Smooth muscle cell (in vitro differentiated cells): Measurements from ENCODE around the gene TMEM198. TPM values are rescaled to one million over a fixed set of nuclear protein-coding genes. Genes with fewer than 3 reads are reported as not detected.

Source experiments
- DNase-seq: peaks from one replicate; lab custom pipeline; 2025; ENCODE audit not compliant: unreplicated experiment; lab: John Stamatoyannopoulos, UW
- H2AFZ ChIP-seq: fragments of 200-600 bp; sonication (generic); 2 replicates; pipeline ENCODE4 v1.6.0; 2016; ENCODE audit warnings: antibody characterized with exemption, low read depth, mild to moderate bottlenecking
- H3F3A ChIP-seq: fragments of 200-600 bp; sonication (generic); 2 replicates; pipeline ENCODE4 v1.6.0; 2017; ENCODE audit warnings: antibody characterized with exemption, low read depth
- H3K27ac ChIP-seq: fragments of 200-600 bp; sonication (generic); 2 replicates; pipeline ENCODE4 v1.5.1; 2016; ENCODE audit warnings: low read depth, mild to moderate bottlenecking
- H3K27me3 ChIP-seq: fragments of 200-600 bp; sonication (generic); 2 replicates; pipeline ENCODE4 v1.6.1; 2016; ENCODE audit warnings: low read depth, mild to moderate bottlenecking
- H3K36me3 ChIP-seq: fragments of 200-600 bp; sonication (generic); 2 replicates; pipeline ENCODE4 v1.5.1; 2016; ENCODE audit warnings: low read depth
- H3K4me1 ChIP-seq: fragments of 200-600 bp; sonication (generic); 2 replicates; pipeline ENCODE4 v1.5.1; 2016; ENCODE audit warnings: low read depth
- H3K4me2 ChIP-seq: fragments of 200-600 bp; sonication (generic); 2 replicates; pipeline ENCODE4 v1.6.0; 2016; ENCODE audit warnings: mild to moderate bottlenecking
- H3K4me3 ChIP-seq: fragments of 200-600 bp; sonication (generic); 2 replicates; pipeline ENCODE4 v1.5.1; 2016; ENCODE audit warnings: mild to moderate bottlenecking
- H3K79me2 ChIP-seq: fragments of 200-600 bp; sonication (generic); 2 replicates; pipeline ENCODE4 v1.6.0; 2016; ENCODE audit warnings: low read depth, mild to moderate bottlenecking
- H3K9ac ChIP-seq: fragments of 200-600 bp; sonication (generic); 2 replicates; pipeline ENCODE4 v1.6.0; 2016; ENCODE audit warnings: low read depth
- H3K9me3 ChIP-seq: fragments of 200-600 bp; sonication (generic); replicated peaks from 2 replicates; pipeline ENCODE4 v1.5.1; 2016; ENCODE audit warnings: low read depth
- H4K20me1 ChIP-seq: fragments of 200-600 bp; sonication (generic); 2 replicates; pipeline ENCODE4 v1.6.0; 2016; ENCODE audit warnings: low read depth
- CTCF ChIP-seq: fragments of 200-600 bp; sonication (generic); IDR thresholded peaks from 2 replicates; pipeline ENCODE4 v1.5.1; 2017; ENCODE audit warnings: borderline replicate concordance, mild to moderate bottlenecking, antibody characterized with exemption; ENCODE audit not compliant: insufficient read depth, poor library complexity, severe bottlenecking
- WGBS: methylation state at CpG from one replicate; pipeline ENCODE4 v1.1.7; 2016; ENCODE audit warnings: low lambda C conversion rate; 5-methylcytosine and 5-hydroxymethylcytosine counted together
- polyA plus RNA-seq: library from polyadenylated mRNA; unstranded; fragments of >200 nt; fragmentation: Nextera tagmentation; extraction: Ambion mirVana; gene quantifications from 2 replicates; pipeline ENCODE4 v1.2.1, GENCODE V29; 2016
- total RNA-seq: library from RNA; depleted of rRNA; stranded (reverse); fragments of >200 nt; gene quantifications from 2 replicates; pipeline ENCODE4 v1.2.3, GENCODE V29; 2014

The TMEM198 gene
- total and polyA plus RNA-seq, 2 experiments from 2014 or later = 3.3 to 6.9 TPM

- Histone ChIP-seq H3K27me3 (no peaks in the 10 kb centered on the region), H2AFZ (no peak overlapping the region), H3K9ac (no peak overlapping the region), H3K36me3 (no peaks in the 10 kb centered on the region), H3K27ac (no peak overlapping the region), H3K4me3 (no peak overlapping the region), H3F3A (no peaks in the 10 kb centered on the region), H3K4me2 (peak overlapping the region; percentile 93), H3K79me2 (no peaks in the 10 kb centered on the region), H4K20me1 (peaks cover 5% of the 10 kb centered on the region), H3K9me3 (no peaks in the 10 kb centered on the region), H3K4me1 (peaks cover 41% of the 10 kb centered on the region)
- TF ChIP-seq CTCF = peak; percentile 60
- WGBS = 11% methylated on average over 13 of the region's 14 CpGs
- peak; percentile 43 for DNase-seq
Observed at GRCh38 chr2:219521066-219521880, 22.6 kb upstream of the TMEM198 start.

DNA sequence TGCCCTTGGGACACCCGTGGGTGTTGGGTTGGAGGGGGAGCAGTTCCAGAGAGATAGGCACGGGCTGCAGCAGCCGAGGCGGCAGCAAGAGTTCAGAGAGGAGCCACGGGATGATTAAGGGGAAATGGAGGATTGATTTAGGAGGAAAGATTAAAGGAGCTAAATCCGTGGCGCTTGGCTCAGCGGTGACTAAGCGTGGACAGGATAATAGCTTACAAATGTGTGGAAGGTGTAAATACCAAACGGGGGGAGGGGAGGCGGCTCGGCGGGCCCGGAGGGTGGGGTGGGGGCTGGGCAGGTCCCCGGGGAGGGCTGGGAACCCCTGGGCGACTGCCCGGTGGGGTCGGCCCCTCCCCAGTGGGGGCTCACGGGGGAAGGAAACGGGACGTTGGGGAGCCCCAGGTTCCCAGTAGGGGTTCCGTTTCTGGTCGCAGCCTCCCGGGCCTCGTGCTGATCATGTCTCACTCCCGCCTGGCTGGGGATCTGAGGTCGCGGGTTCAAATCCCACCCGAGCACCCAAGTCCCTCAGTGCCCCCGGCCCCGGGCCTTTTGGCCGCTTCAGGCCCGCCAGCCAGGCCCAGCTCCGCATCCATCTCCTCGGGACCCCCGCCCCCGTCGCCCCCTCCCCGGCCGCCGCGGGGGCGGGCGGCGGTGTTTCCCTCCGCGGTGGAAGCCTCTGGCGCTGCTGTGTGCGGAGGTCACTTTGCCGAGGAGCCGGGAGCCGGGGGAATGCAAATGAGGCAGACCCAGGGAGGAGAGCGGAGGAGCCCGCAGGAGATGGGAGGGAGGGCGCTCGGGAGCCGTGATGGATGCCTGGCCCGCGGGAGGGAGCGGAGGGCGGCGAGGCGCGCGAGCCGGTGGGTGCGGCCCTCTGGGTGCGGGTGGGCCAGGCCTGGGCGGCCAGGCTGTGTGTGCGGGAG is 21.5 kb upstream of the TMEM198 start:
- Histone ChIP-seq H2AFZ (no peak overlapping the region), H3K9me3 (no peaks in the 10 kb centered on the region), H3K36me3 (no peaks in the 10 kb centered on the region), H3K9ac (no peak overlapping the region), H3K27ac (no peak overlapping the region), H4K20me1 (peaks cover 5% of the 10 kb centered on the region), H3K79me2 (no peaks in the 10 kb centered on the region), H3K4me3 (peak overlapping the region; percentile 44), H3K4me2 (peak overlapping the region; percentile 93), H3F3A (no peaks in the 10 kb centered on the region), H3K27me3 (no peaks in the 10 kb centered on the region), H3K4me1 (peaks cover 52% of the 10 kb centered on the region)
- peak; percentile 42 for DNase-seq
- WGBS = 1% methylated on average over 49 of the region's 70 CpGs
- no peak for TF ChIP-seq CTCF

DNA sequence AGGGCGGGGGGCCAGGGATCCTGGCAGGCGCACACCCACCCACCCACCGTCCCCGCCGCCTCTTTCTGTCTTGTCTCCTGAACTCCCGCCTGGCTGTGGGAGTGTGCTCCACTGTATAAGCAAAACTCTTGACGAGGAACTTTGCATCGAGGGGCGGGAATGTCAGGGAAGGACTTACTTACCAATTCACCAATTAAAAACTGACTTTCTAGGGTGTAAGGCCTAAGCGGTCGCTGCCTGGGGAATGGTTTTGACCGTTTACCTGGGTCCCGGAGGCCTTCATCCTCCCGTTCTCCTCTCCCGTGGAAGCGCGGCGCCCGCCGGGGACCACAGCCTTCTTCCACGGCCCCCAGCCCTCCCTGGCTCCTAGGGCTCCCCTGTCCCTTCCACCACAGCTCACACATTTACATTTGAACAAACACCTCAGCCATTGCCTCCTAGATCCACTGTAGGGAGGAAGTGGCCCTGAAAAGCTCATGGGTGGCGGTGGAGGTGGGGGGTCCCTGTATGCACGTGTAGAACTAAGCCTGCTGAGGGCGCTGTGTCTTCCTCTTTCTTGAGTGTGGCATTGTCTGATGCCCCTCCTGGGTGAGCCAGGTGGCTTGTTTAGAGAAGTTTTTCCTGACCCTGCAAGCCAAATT is 20.7 kb upstream of the TMEM198 start:
- peaks cover 5% of the 10 kb centered on the region for H4K20me1 ChIP-seq
- H3K79me2 ChIP-seq = no peaks in the 10 kb centered on the region
- no peaks in the 10 kb centered on the region for H3K9me3 ChIP-seq
- H3K27ac ChIP-seq = no peak overlapping the region
- H3K4me2 ChIP-seq = peak overlapping the region; percentile 93
- H3F3A ChIP-seq = no peaks in the 10 kb centered on the region
- no peak for TF ChIP-seq CTCF
- no peak overlapping the region for H2AFZ ChIP-seq
- DNase-seq = no peak
- H3K4me3 ChIP-seq = peak overlapping the region; percentile 44
- peaks cover 54% of the 10 kb centered on the region for H3K4me1 ChIP-seq
- no peaks in the 10 kb centered on the region for H3K36me3 ChIP-seq
- no peaks in the 10 kb centered on the region for H3K27me3 ChIP-seq
- H3K9ac ChIP-seq = no peak overlapping the region
- WGBS = 22% methylated on average over 22 of the region's 24 CpGs
